Lower lobe of right lung (tissue), 2 donors: ENCODE measurements around the gene DAB1. TPM values are rescaled to one million over a fixed set of nuclear protein-coding genes. Genes with fewer than 3 reads are reported as not detected.

ENCODE experiments used
- ATAC-seq, 2 donors: fragments of 200-7000 bp; cut with Tn5 transposase; one replicate each; pipeline ENCODE4 v1.9.1; 2020 to 2022; ENCODE audit warnings: mild to moderate bottlenecking in 2 of 2, moderate library complexity in 2 of 2
- DNase-seq: peaks from one replicate; pipeline ENCODE4 v3.0.0-alpha.2; 2020
- H3K27ac ChIP-seq: fragments of 200-600 bp; one replicate; pipeline ENCODE4 v1.8.0; 2022
- H3K27me3 ChIP-seq: fragments of 200-600 bp; one replicate; pipeline ENCODE4 v1.8.0; 2022; ENCODE audit warnings: low read depth
- H3K36me3 ChIP-seq: fragments of 200-600 bp; one replicate; pipeline ENCODE4 v1.8.0; 2022; ENCODE audit warnings: mild to moderate bottlenecking
- H3K4me1 ChIP-seq: fragments of 200-600 bp; one replicate; pipeline ENCODE4 v1.8.0; 2022
- H3K4me3 ChIP-seq: fragments of 200-600 bp; one replicate; pipeline ENCODE4 v1.8.0; 2022; ENCODE audit warnings: mild to moderate bottlenecking
- H3K9me3 ChIP-seq: fragments of 200-600 bp; one replicate; pipeline ENCODE4 v1.8.0; 2022
- CTCF ChIP-seq: fragments of 200-600 bp; IDR thresholded peaks from one replicate; pipeline ENCODE4 v1.8.0; 2022; ENCODE audit warnings: antibody characterized with exemption, mild to moderate bottlenecking
- intact Hi-C: fragments of 100-400 bp; cut with DNase I; formaldehyde crosslinking; loops from one replicate; pipeline ENCODE4 v1.11.0; 2022
- total RNA-seq: library from RNA; stranded (reverse); fragmentation: NEBNext Ultra II Directional; extraction: Animal tissue kit (Norgen Biotek cat#: 25700); gene quantifications from one replicate; pipeline ENCODE4 v1.2.1, GENCODE V29; 2021
- donor health status: DM: no; HTN: yes; CAD: no; lungs with severe emphysema.

Gene DAB1
- total RNA-seq, 1 donor from 2014 or later: 1.9 TPM

GRCh38 chr1:57067863-57068262, 356.0 kb downstream of the DAB1 start:
- ATAC-seq: no peak
- no peak overlapping the region for H3K27ac ChIP-seq
- H3K4me1 ChIP-seq: no peaks in the 10 kb centered on the region

DNA sequence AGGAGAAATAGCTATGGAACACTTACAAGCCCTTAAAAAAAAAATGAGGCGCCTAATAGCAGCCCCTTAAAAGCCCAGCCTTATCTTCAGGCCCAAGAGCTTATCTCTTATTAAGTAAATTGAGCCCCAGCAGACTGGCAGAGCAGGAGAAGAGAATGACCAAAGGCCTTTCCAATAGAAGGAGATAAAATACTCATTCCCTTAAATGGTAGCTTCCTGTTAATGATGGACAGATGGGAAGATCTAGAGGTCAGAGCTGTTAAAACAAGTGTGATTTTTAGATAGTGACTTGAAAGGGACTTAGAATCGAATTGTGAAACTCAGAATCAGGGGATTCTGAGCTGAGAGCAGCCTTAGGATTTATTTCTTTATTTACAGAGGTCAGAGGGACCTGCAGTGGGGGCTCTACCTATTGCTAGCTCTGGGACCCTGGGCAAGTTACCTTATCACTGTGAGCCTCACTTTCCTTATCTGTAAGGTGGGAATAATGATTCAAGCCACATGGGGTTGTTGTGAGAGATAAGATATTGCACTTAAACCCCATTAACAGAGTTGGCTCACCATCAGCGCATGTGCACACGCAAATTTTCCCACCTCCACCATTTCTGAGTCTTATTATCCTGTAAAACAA, 356.8 kb downstream of the DAB1 start:
- no peak for TF ChIP-seq CTCF
- no peaks in the 10 kb centered on the region for H3K9me3 ChIP-seq
- H3K27ac ChIP-seq: no peak overlapping the region
- no peak overlapping the region for H3K4me3 ChIP-seq
- no peak for DNase-seq
- H3K36me3 ChIP-seq: no peaks in the 10 kb centered on the region
- H3K4me1 ChIP-seq: no peaks in the 10 kb centered on the region
- intact Hi-C loops: no loop called here
- H3K27me3 ChIP-seq: no peaks in the 10 kb centered on the region
- no peak for ATAC-seq

More at GRCh38 chr1:57067863-57068262, 356.0 kb downstream of the DAB1 start:
- Histone ChIP-seq H3K9me3 (no peaks in the 10 kb centered on the region), H3K27me3 (no peaks in the 10 kb centered on the region), H3K4me3 (no peak overlapping the region), H3K36me3 (no peaks in the 10 kb centered on the region)
- no peak for DNase-seq
- intact Hi-C loops: no loop called here
- no peak for TF ChIP-seq CTCF

DNA sequence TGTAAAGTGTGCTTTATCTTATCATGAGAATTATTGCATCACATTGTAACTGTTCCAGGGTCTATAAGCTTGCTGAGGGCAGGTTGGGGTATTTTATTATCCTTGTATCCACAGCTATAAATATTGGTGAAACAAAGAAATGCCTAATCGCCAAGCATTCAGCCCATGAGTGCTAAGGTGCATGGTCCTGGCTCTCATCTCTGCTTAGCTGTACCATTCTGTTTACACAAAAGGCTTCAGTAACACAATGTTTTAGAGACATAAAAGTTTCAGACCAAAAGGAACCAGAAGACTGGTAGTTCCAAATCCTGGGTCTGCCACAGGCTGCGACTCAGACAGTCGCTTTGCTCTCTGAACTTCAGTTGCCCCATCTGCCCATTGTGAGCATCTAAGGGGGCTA, 358.4 kb downstream of the DAB1 start:
- ATAC-seq: no peak
- no peaks in the 10 kb centered on the region for H3K4me1 ChIP-seq

GRCh38 chr1:57064379-57065140, 359.3 kb downstream of the DAB1 start:
- no peak for ATAC-seq
- intact Hi-C loops: no loop called here
- Histone ChIP-seq H3K36me3 (no peaks in the 10 kb centered on the region), H3K9me3 (no peaks in the 10 kb centered on the region), H3K4me1 (no peaks in the 10 kb centered on the region), H3K4me3 (no peak overlapping the region), H3K27me3 (no peaks in the 10 kb centered on the region), H3K27ac (no peak overlapping the region)
- no peak for DNase-seq
- no peak for TF ChIP-seq CTCF

More for the DNA sequence above, 358.4 kb downstream of the DAB1 start:
- H3K27me3 ChIP-seq: no peaks in the 10 kb centered on the region
- intact Hi-C loops: no loop called here
- no peaks in the 10 kb centered on the region for H3K9me3 ChIP-seq
- H3K27ac ChIP-seq: no peak overlapping the region
- no peak for DNase-seq
- no peak overlapping the region for H3K4me3 ChIP-seq
- no peak for TF ChIP-seq CTCF
- no peaks in the 10 kb centered on the region for H3K36me3 ChIP-seq

GRCh38 chr1:57063406-57064125, 360.3 kb downstream of the DAB1 start:
- no peak overlapping the region for H3K27ac ChIP-seq
- H3K4me3 ChIP-seq: no peak overlapping the region
- no peaks in the 10 kb centered on the region for H3K4me1 ChIP-seq
- DNase-seq (no peak), ATAC-seq (no peak)
- H3K9me3 ChIP-seq: no peaks in the 10 kb centered on the region
- TF ChIP-seq CTCF: no peak
- no peaks in the 10 kb centered on the region for H3K36me3 ChIP-seq
- intact Hi-C loops: no loop called here
- no peaks in the 10 kb centered on the region for H3K27me3 ChIP-seq
